H9 (cell line): ENCODE results near the gene DGCR2. TPM values are rescaled to one million over a fixed set of nuclear protein-coding genes. Genes with fewer than 3 reads are reported as not detected.

Experiments
- DNase-seq: peaks from one replicate; pipeline ENCODE4 v3.0.0-alpha.2; 2017
- H2AFZ ChIP-seq: one replicate; pipeline ENCODE4 v1.6.1; 2013; ENCODE audit warnings: mild to moderate bottlenecking, low read length, control low read depth, moderate library complexity
- H2AK5ac ChIP-seq: 2 replicates; pipeline ENCODE4 v1.6.1; 2013; ENCODE audit warnings: low read length, control low read depth, mixed read lengths; ENCODE audit not compliant: insufficient read length
- H2BK120ac ChIP-seq: one replicate; pipeline ENCODE4 v1.6.1; 2013; ENCODE audit warnings: low read depth, mild to moderate bottlenecking, low read length, control low read depth, inconsistent platforms; ENCODE audit not compliant: poor library complexity, severe bottlenecking
- H2BK12ac ChIP-seq: 2 replicates; pipeline ENCODE4 v1.6.1; 2013; ENCODE audit warnings: low read length, control low read depth, mixed read lengths, low read depth; ENCODE audit not compliant: insufficient read length
- H2BK15ac ChIP-seq: 2 replicates; pipeline ENCODE4 v1.6.1; 2013; ENCODE audit warnings: low read depth, low read length, control low read depth
- H2BK20ac ChIP-seq: one replicate; pipeline ENCODE4 v1.6.1; 2013; ENCODE audit warnings: low read depth, mild to moderate bottlenecking, low read length, control low read depth, inconsistent platforms; ENCODE audit not compliant: poor library complexity, severe bottlenecking
- H2BK5ac ChIP-seq: 2 replicates; pipeline ENCODE4 v1.6.1; 2013; ENCODE audit warnings: low read length, control low read depth, mixed read lengths; ENCODE audit not compliant: insufficient read length
- H3K14ac ChIP-seq: 2 replicates; pipeline ENCODE4 v1.6.1; 2013; ENCODE audit warnings: low read length, control low read depth; ENCODE audit not compliant: insufficient read depth
- H3K18ac ChIP-seq: 2 replicates; pipeline ENCODE4 v1.6.1; 2013; ENCODE audit warnings: low read depth, mild to moderate bottlenecking, mixed read lengths, low read length, control low read depth; ENCODE audit not compliant: insufficient read length
- H3K23ac ChIP-seq: 2 replicates; pipeline ENCODE4 v1.6.1; 2013; ENCODE audit warnings: low read length, control low read depth, mixed read lengths, low read depth; ENCODE audit not compliant: insufficient read length
- H3K23me2 ChIP-seq: 2 replicates; pipeline ENCODE4 v1.6.1; 2013; ENCODE audit warnings: low read depth, mild to moderate bottlenecking, mixed read lengths, low read length, control low read depth; ENCODE audit not compliant: insufficient read length, poor library complexity, severe bottlenecking
- H3K27ac ChIP-seq: 2 replicates; pipeline ENCODE4 v1.5.1; 2013; ENCODE audit warnings: low read length, control low read depth, mixed read lengths, low read depth; ENCODE audit not compliant: insufficient read length
- H3K27me3 ChIP-seq: 2 replicates; pipeline ENCODE4 v1.6.1; 2013; ENCODE audit warnings: low read length, control low read depth, inconsistent platforms; ENCODE audit not compliant: insufficient read depth
- H3K4ac ChIP-seq: 2 replicates; pipeline ENCODE4 v1.6.1; 2013; ENCODE audit warnings: low read depth, mild to moderate bottlenecking, control low read depth, inconsistent platforms, low read length, moderate library complexity
- H3K4me1 ChIP-seq: 2 replicates; pipeline ENCODE4 v1.6.1; 2013; ENCODE audit warnings: low read length, control low read depth, inconsistent platforms; ENCODE audit not compliant: insufficient read depth
- H3K4me2 ChIP-seq: 2 replicates; pipeline ENCODE4 v1.6.1; 2013; ENCODE audit warnings: low read length, control low read depth, mixed read lengths; ENCODE audit not compliant: insufficient read length, insufficient read depth
- H3K56ac ChIP-seq: 2 replicates; pipeline ENCODE4 v1.6.1; 2013; ENCODE audit warnings: low read depth, mild to moderate bottlenecking, mixed read lengths, low read length, control low read depth; ENCODE audit not compliant: insufficient read length
- H3K79me1 ChIP-seq: 2 replicates; pipeline ENCODE4 v1.6.1; 2013; ENCODE audit warnings: low read depth, mild to moderate bottlenecking, moderate library complexity, low read length, control low read depth, inconsistent platforms; ENCODE audit not compliant: insufficient read depth, poor library complexity, severe bottlenecking
- H3K79me2 ChIP-seq: 2 replicates; pipeline ENCODE4 v1.6.1; 2013; ENCODE audit warnings: low read length, control low read depth, inconsistent platforms; ENCODE audit not compliant: insufficient read depth
- H3K9ac ChIP-seq: 2 replicates; pipeline ENCODE4 v1.6.1; 2013; ENCODE audit warnings: low read length, control low read depth, mixed read lengths; ENCODE audit not compliant: insufficient read length; ENCODE audit errors: extremely low read depth
- H3K9me3 ChIP-seq: one replicate; pipeline ENCODE4 v1.6.1; 2013; ENCODE audit warnings: low read depth, low read length, inconsistent platforms; ENCODE audit not compliant: control insufficient read depth
- H3T11ph ChIP-seq: one replicate; pipeline ENCODE4 v1.6.1; 2013; ENCODE audit warnings: mild to moderate bottlenecking, low read length, control low read depth, inconsistent platforms
- H4K20me1 ChIP-seq: one replicate; pipeline ENCODE4 v1.6.1; 2013; ENCODE audit not compliant: control insufficient read depth, insufficient read length, insufficient read depth
- H4K5ac ChIP-seq: 2 replicates; pipeline ENCODE4 v1.6.1; 2013; ENCODE audit warnings: low read depth, mild to moderate bottlenecking, mixed read lengths, low read length, control low read depth; ENCODE audit not compliant: insufficient read length
- H4K8ac ChIP-seq: replicated peaks from 2 replicates; pipeline ENCODE4 v1.6.1; 2013; ENCODE audit warnings: low read length, control low read depth, mixed read lengths, low read depth; ENCODE audit not compliant: insufficient read length
- H4K91ac ChIP-seq: 2 replicates; pipeline ENCODE4 v1.6.1; 2013; ENCODE audit warnings: low read depth, mild to moderate bottlenecking, moderate library complexity, mixed read lengths, low read length, control low read depth; ENCODE audit not compliant: insufficient read length
- H3K27ac Mint-ChIP-seq, 3 experiments: 2 replicates in 2 of 3; 3 replicates in 1 of 3; pipeline ENCODE4 v1.8.0; 2020 to 2021; ENCODE audit warnings: mixed read lengths in 3 of 3, mild to moderate bottlenecking in 1 of 3, moderate library complexity in 1 of 3
- H3K27me3 Mint-ChIP-seq: 2 replicates; pipeline ENCODE4 v1.8.0; 2021; ENCODE audit warnings: low read depth, mild to moderate bottlenecking, moderate library complexity, mixed read lengths
- H3K36me3 Mint-ChIP-seq, 3 experiments: 2 replicates in 2 of 3; 3 replicates in 1 of 3; pipeline ENCODE4 v1.8.0; 2020 to 2021; ENCODE audit warnings: low read depth in 3 of 3, mixed read lengths in 3 of 3; ENCODE audit not compliant: insufficient read depth in 1 of 3
- H3K4me1 Mint-ChIP-seq, 2 experiments: 2 replicates each; pipeline ENCODE4 v1.8.0; 2020; ENCODE audit warnings: mixed read lengths in 2 of 2
- H3K4me3 Mint-ChIP-seq, 2 experiments: 2 replicates in 1 of 2; 3 replicates in 1 of 2; pipeline ENCODE4 v1.8.0; 2020 to 2021; ENCODE audit warnings: mild to moderate bottlenecking in 2 of 2, mixed read lengths in 2 of 2, moderate library complexity in 1 of 2
- H3K9me3 Mint-ChIP-seq, 2 experiments: 2 replicates in 1 of 2; 3 replicates in 1 of 2; pipeline ENCODE4 v1.8.0; 2020; ENCODE audit warnings: mild to moderate bottlenecking in 2 of 2, mixed read lengths in 2 of 2, moderate library complexity in 1 of 2
- WGBS: extraction: QIAGEN DNeasy Blood & Tissue Kit; methylation state at CpG from one replicate; pipeline ENCODE4 v1.1.7; 2013; ENCODE audit warnings: missing lambda C conversion rate, low lambda C conversion rate, mixed read lengths; ENCODE audit not compliant: insufficient read length; ENCODE audit errors: extremely low coverage; 5-methylcytosine and 5-hydroxymethylcytosine counted together
- total RNA-seq: library from RNA; stranded (reverse); gene quantifications from 2 replicates; pipeline ENCODE4 v1.2.1, GENCODE V29; 2021
- TF ChIP-seq, protein P1 (sequence below): fragments of 200-600 bp; sonication (generic); conservative IDR thresholded peaks from 3 replicates; pipeline ENCODE4 v1.8.0; 2021; ENCODE audit warnings: antibody characterized with exemption, mild to moderate bottlenecking

DGCR2 gene
- total RNA-seq, 1 experiment from 2014 or later = 47.2 TPM

- no peak overlapping the region for H2BK120ac ChIP-seq
- Mint-ChIP-seq H3K27me3 (peaks cover 78% of the 10 kb centered on the region), H3K27ac (no peak overlapping the region), H3K9me3 (no peaks in the 10 kb centered on the region), H3K4me3 (no peak overlapping the region), H3K36me3 (no peaks in the 10 kb centered on the region), H3K4me1 (peaks cover 14 to 26% of the 10 kb centered on the region in 2 experiments)
- no peak overlapping the region for H2AFZ ChIP-seq
- H2BK12ac ChIP-seq = no peak overlapping the region
- peaks cover 11% of the 10 kb centered on the region for H3K23me2 ChIP-seq
- H3K79me2 ChIP-seq = peaks cover 3% of the 10 kb centered on the region; the same call in 1 of the 2 replicates
- no peak overlapping the region for H3K14ac ChIP-seq
- H3K56ac ChIP-seq = no peak overlapping the region
- H3K79me1 ChIP-seq = peaks cover 1% of the 10 kb centered on the region
- H3K9ac ChIP-seq = no peak overlapping the region
- no peaks in the 10 kb centered on the region; the same call in 1 of the 2 replicates for H3K4me1 ChIP-seq
- no peak overlapping the region for H4K8ac ChIP-seq
- H3K27me3 ChIP-seq = peaks cover 4% of the 10 kb centered on the region; the same call in 1 of the 2 replicates
- DNase-seq = no peak
- TF ChIP-seq, protein P1, sequence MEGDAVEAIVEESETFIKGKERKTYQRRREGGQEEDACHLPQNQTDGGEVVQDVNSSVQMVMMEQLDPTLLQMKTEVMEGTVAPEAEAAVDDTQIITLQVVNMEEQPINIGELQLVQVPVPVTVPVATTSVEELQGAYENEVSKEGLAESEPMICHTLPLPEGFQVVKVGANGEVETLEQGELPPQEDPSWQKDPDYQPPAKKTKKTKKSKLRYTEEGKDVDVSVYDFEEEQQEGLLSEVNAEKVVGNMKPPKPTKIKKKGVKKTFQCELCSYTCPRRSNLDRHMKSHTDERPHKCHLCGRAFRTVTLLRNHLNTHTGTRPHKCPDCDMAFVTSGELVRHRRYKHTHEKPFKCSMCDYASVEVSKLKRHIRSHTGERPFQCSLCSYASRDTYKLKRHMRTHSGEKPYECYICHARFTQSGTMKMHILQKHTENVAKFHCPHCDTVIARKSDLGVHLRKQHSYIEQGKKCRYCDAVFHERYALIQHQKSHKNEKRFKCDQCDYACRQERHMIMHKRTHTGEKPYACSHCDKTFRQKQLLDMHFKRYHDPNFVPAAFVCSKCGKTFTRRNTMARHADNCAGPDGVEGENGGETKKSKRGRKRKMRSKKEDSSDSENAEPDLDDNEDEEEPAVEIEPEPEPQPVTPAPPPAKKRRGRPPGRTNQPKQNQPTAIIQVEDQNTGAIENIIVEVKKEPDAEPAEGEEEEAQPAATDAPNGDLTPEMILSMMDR = no peak
- H4K20me1 ChIP-seq = no peaks in the 10 kb centered on the region
- no peak overlapping the region for H3K18ac ChIP-seq
- H3K27ac ChIP-seq = no peak overlapping the region
- no CpG with 5 or more reads among the region's 13 CpGs for WGBS
- no peak overlapping the region for H3K23ac ChIP-seq
- H2BK5ac ChIP-seq = no peak overlapping the region
- no peak overlapping the region for H3K4me2 ChIP-seq
- H4K91ac ChIP-seq = no peak overlapping the region
- H2BK15ac ChIP-seq = no peak overlapping the region
- no peaks in the 10 kb centered on the region for H3K9me3 ChIP-seq
- H2BK20ac ChIP-seq = no peak overlapping the region
- no peak overlapping the region for H3K4ac ChIP-seq
- no peak overlapping the region for H3T11ph ChIP-seq
- no peak overlapping the region for H2AK5ac ChIP-seq
- no peak overlapping the region for H4K5ac ChIP-seq
Observed at GRCh38 chr22:19167106-19167869, 45.1 kb upstream of the DGCR2 start.
